GM23338 (cell line): ENCODE results near the gene RAMACL. TPM values are rescaled to one million over a fixed set of nuclear protein-coding genes. Genes with fewer than 3 reads are reported as not detected.
A peak's percentile ranks its signal among the peaks of the same experiment; 100 is the strongest.

Experiments
- ATAC-seq: fragments of 200-7000 bp; cut with Tn5 transposase; 3 replicates; pipeline ENCODE4 v1.9.1; 2020
- DNase-seq: peaks from one replicate; pipeline ENCODE4 v3.0.0-alpha.2; 2015; ENCODE audit warnings: low spot score
- H2AFZ ChIP-seq: fragments of 200-600 bp; sonication (generic); 2 replicates; pipeline ENCODE4 v1.8.0; 2016; ENCODE audit warnings: antibody characterized with exemption, mild to moderate bottlenecking, moderate library complexity
- H3F3A ChIP-seq: fragments of 200-600 bp; sonication (generic); replicated peaks from 2 replicates; pipeline ENCODE4 v1.8.0; 2017; ENCODE audit warnings: antibody characterized with exemption, mixed run types, low read depth
- H3K27ac ChIP-seq: fragments of 200-600 bp; sonication (generic); 2 replicates; pipeline ENCODE4 v1.6.1; 2016; ENCODE audit warnings: low read depth
- H3K27me3 ChIP-seq: fragments of 200-600 bp; sonication (generic); 2 replicates; pipeline ENCODE4 v1.8.0; 2016; ENCODE audit warnings: mild to moderate bottlenecking, mixed run types, moderate library complexity; ENCODE audit not compliant: insufficient read depth
- H3K36me3 ChIP-seq: fragments of 200-600 bp; sonication (generic); 2 replicates; pipeline ENCODE4 v1.8.0; 2016; ENCODE audit warnings: mild to moderate bottlenecking; ENCODE audit not compliant: insufficient read depth
- H3K4me1 ChIP-seq: fragments of 200-600 bp; sonication (generic); 2 replicates; pipeline ENCODE4 v1.8.0; 2016; ENCODE audit warnings: mild to moderate bottlenecking, moderate library complexity; ENCODE audit not compliant: insufficient read depth
- H3K4me2 ChIP-seq: fragments of 200-600 bp; sonication (generic); 2 replicates; pipeline ENCODE4 v1.7.1; 2017; ENCODE audit warnings: mixed run types
- H3K4me3 ChIP-seq: fragments of 200-600 bp; sonication (generic); 2 replicates; pipeline ENCODE4 v1.6.1; 2016; ENCODE audit warnings: mixed run types
- H3K79me2 ChIP-seq: fragments of 200-600 bp; sonication (generic); replicated peaks from 2 replicates; pipeline ENCODE4 v1.8.0; 2017; ENCODE audit warnings: mild to moderate bottlenecking; ENCODE audit not compliant: insufficient read depth
- H3K9me2 ChIP-seq: fragments of 200-600 bp; sonication (generic); 2 replicates; pipeline ENCODE4 v1.8.0; 2017; ENCODE audit not compliant: insufficient read depth
- H4K20me1 ChIP-seq: fragments of 200-600 bp; sonication (generic); replicated peaks from 2 replicates; pipeline ENCODE4 v1.8.0; 2017; ENCODE audit warnings: mild to moderate bottlenecking; ENCODE audit not compliant: insufficient read depth
- H3K27ac Mint-ChIP-seq: 2 replicates; pipeline ENCODE4 v1.8.0; 2020; ENCODE audit warnings: inconsistent platforms, mild to moderate bottlenecking, moderate library complexity, mixed read lengths
- H3K27me3 Mint-ChIP-seq: 3 replicates; pipeline ENCODE4 v1.8.0; 2022; ENCODE audit warnings: low read depth, mild to moderate bottlenecking, moderate library complexity, mixed read lengths, inconsistent platforms; ENCODE audit not compliant: insufficient read depth, poor library complexity
- H3K36me3 Mint-ChIP-seq: 3 replicates; pipeline ENCODE4 v1.8.0; 2021; ENCODE audit warnings: low read depth, mild to moderate bottlenecking, inconsistent platforms, moderate library complexity, mixed read lengths
- H3K4me1 Mint-ChIP-seq: 3 replicates; pipeline ENCODE4 v1.8.0; 2020; ENCODE audit warnings: mild to moderate bottlenecking, inconsistent platforms, mixed read lengths
- H3K4me3 Mint-ChIP-seq: 3 replicates; pipeline ENCODE4 v1.8.0; 2021; ENCODE audit warnings: moderate library complexity, mild to moderate bottlenecking, inconsistent platforms, mixed read lengths
- H3K9me3 Mint-ChIP-seq: 3 replicates; pipeline ENCODE4 v1.8.0; 2020; ENCODE audit warnings: moderate library complexity, mild to moderate bottlenecking, inconsistent platforms, mixed read lengths
- CREB1 ChIP-seq: fragments of 250-450 bp; sonication (Bioruptor Pico); IDR thresholded peaks from 2 replicates; pipeline ENCODE4 v1.5.0; 2020; ENCODE audit warnings: low read depth, mild to moderate bottlenecking, moderate library complexity
- EZH2 ChIP-seq: fragments of 200-600 bp; sonication (generic); IDR thresholded peaks from one replicate; pipeline ENCODE4 v1.8.0; 2017; ENCODE audit warnings: antibody characterized with exemption, mild to moderate bottlenecking, low read depth; ENCODE audit not compliant: unreplicated experiment
- EZH2phosphoT487 ChIP-seq: fragments of 200-600 bp; sonication (generic); IDR thresholded peaks from one replicate; pipeline ENCODE4 v1.8.1; 2018; ENCODE audit warnings: antibody characterized with exemption; ENCODE audit not compliant: unreplicated experiment
- JUNB ChIP-seq: IDR thresholded peaks from one replicate; pipeline ENCODE4 v1.6.1; 2016; ENCODE audit warnings: antibody characterized with exemption; ENCODE audit not compliant: unreplicated experiment
- NANOG ChIP-seq: IDR thresholded peaks from 2 replicates; pipeline ENCODE4 v1.6.1; 2016; ENCODE audit warnings: antibody characterized with exemption, borderline replicate concordance
- POLR2AphosphoS5 ChIP-seq: IDR thresholded peaks from 2 replicates; pipeline ENCODE4 v1.6.1; 2016; ENCODE audit warnings: antibody characterized with exemption, low read depth
- STAT1 ChIP-seq: IDR thresholded peaks from one replicate; pipeline ENCODE4 v1.6.1; 2016; ENCODE audit warnings: antibody characterized with exemption; ENCODE audit not compliant: unreplicated experiment
- ZNF114 ChIP-seq: fragments of 250-450 bp; sonication (Bioruptor Pico); IDR thresholded peaks from 2 replicates; pipeline ENCODE4 v1.5.0; 2020; ENCODE audit warnings: mild to moderate bottlenecking, moderate library complexity
- ZNF331 ChIP-seq: fragments of 250-450 bp; sonication (Bioruptor Pico); IDR thresholded peaks from 2 replicates; pipeline ENCODE4 v1.5.0; 2020; ENCODE audit warnings: low read depth, mild to moderate bottlenecking, moderate library complexity
- polyA plus RNA-seq: library from polyadenylated mRNA; unstranded; fragments of >200 nt; fragmentation: Nextera tagmentation; extraction: Ambion mirVana; gene quantifications from 2 replicates; pipeline ENCODE4 v1.2.1, GENCODE V29; 2016
- total RNA-seq: library from RNA; depleted of rRNA; stranded (reverse); fragments of >200 nt; shearing (Covaris generic); gene quantifications from 2 replicates; pipeline ENCODE4 v1.2.3, GENCODE V29; 2014
- TF ChIP-seq, protein P1 (sequence below), 2 experiments: fragments of 200-600 bp in 1 of 2; sonication (generic) in 1 of 2; conservative IDR thresholded peaks; 2 replicates each; pipeline versions ENCODE4 v1.5.1 to v1.6.1; 2016 to 2017; ENCODE audit warnings: antibody characterized with exemption in 2 of 2, low read depth in 2 of 2, mild to moderate bottlenecking in 2 of 2, moderate library complexity in 1 of 2
- TF ChIP-seq, protein P2 (sequence below): IDR thresholded peaks from 2 replicates; pipeline ENCODE4 v1.6.1; 2016; ENCODE audit warnings: antibody characterized with exemption
- TF ChIP-seq, protein P3 (sequence below): IDR thresholded peaks from one replicate; pipeline ENCODE4 v1.6.1; 2018; ENCODE audit warnings: antibody characterized with exemption; ENCODE audit not compliant: unreplicated experiment
- TF ChIP-seq, protein P4 (sequence below): fragments of 250-450 bp; sonication (Bioruptor Pico); IDR thresholded peaks from 2 replicates; pipeline ENCODE4 v1.5.0; 2020; ENCODE audit warnings: mild to moderate bottlenecking, moderate library complexity

The RAMACL gene
- total and polyA plus RNA-seq, 2 experiments from 2014 or later, result 0.61 to 4.0 TPM

DNA sequence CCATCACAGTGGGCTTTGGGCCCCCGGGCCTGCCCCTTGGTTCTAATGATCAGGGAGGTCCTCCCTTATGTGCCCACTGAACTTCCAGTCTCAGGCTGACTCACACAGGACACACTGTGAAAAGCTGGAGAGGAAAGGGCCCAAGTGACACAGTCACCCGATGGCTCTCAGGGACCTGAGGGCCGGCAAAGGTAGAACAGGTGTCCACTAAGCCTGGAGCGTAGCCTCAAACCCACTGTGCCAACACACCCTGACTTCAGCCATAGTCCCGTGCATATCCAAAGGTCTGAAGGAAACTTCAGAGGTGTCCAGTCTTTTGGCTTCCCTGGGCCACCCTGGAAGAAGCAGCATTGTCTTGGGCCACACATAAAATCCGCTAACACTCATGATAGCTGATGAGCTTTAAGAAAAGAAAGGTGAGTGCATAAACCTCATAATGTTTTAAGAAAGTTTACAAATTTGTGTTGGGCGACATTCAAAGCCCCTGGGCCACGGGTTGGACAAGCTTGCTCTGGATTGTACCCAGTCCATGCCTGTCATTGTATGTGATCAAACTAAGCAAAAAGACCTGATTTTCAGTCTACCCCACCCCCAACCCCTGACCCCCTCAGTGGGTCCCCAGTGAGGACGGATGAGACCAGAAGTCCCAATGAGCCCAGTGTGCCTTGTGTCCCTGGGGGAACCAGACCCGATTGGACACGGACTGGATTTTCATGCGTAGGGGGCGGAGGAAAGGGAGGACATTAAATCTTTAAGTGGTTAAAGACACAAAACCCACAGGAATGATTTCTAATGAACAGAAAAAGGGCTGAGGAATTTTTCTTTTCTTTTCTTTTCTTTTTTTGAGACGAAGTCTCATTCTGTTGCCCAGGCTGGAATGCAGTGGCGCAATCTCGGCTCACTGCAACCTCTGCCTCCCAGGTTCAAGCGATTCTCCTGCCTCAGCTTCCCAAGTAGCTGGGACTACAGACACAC lies 6.1 kb downstream of the RAMACL start:
- H3F3A ChIP-seq, result no peaks in the 10 kb centered on the region
- Mint-ChIP-seq H3K27me3 (peaks cover 11% of the 10 kb centered on the region), H3K9me3 (peaks cover 22% of the 10 kb centered on the region), H3K27ac (peak overlapping the region; percentile 50; the same call in 1 of the 2 replicates), H3K36me3 (peaks cover 33% of the 10 kb centered on the region), H3K4me1 (peaks cover 25% of the 10 kb centered on the region), H3K4me3 (no peak overlapping the region)
- peaks cover 38% of the 10 kb centered on the region for H3K79me2 ChIP-seq
- H3K27me3 ChIP-seq, result no peaks in the 10 kb centered on the region
- no peak overlapping the region for H3K27ac ChIP-seq
- no peak for DNase-seq
- H3K4me1 ChIP-seq, result no peaks in the 10 kb centered on the region; the same call in 1 of the 2 replicates
- TF ChIP-seq, protein P1, sequence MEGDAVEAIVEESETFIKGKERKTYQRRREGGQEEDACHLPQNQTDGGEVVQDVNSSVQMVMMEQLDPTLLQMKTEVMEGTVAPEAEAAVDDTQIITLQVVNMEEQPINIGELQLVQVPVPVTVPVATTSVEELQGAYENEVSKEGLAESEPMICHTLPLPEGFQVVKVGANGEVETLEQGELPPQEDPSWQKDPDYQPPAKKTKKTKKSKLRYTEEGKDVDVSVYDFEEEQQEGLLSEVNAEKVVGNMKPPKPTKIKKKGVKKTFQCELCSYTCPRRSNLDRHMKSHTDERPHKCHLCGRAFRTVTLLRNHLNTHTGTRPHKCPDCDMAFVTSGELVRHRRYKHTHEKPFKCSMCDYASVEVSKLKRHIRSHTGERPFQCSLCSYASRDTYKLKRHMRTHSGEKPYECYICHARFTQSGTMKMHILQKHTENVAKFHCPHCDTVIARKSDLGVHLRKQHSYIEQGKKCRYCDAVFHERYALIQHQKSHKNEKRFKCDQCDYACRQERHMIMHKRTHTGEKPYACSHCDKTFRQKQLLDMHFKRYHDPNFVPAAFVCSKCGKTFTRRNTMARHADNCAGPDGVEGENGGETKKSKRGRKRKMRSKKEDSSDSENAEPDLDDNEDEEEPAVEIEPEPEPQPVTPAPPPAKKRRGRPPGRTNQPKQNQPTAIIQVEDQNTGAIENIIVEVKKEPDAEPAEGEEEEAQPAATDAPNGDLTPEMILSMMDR (conservative IDR thresholded peaks at IDR 0.05; ENCODE audit: low read depth in 2 of 2), result no peak
- TF ChIP-seq, protein P2, sequence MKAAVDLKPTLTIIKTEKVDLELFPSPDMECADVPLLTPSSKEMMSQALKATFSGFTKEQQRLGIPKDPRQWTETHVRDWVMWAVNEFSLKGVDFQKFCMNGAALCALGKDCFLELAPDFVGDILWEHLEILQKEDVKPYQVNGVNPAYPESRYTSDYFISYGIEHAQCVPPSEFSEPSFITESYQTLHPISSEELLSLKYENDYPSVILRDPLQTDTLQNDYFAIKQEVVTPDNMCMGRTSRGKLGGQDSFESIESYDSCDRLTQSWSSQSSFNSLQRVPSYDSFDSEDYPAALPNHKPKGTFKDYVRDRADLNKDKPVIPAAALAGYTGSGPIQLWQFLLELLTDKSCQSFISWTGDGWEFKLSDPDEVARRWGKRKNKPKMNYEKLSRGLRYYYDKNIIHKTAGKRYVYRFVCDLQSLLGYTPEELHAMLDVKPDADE, result no peak
- TF ChIP-seq POLR2AphosphoS5 (no peak), EZH2phosphoT487 (no peak), CREB1 (CRISPR knock-in tag) (no peak), ZNF331 (CRISPR knock-in tag) (no peak), NANOG (no peak), STAT1 (no peak), EZH2 (no peak), JUNB (no peak), ZNF114 (CRISPR knock-in tag) (no peak)
- TF ChIP-seq, protein P3, sequence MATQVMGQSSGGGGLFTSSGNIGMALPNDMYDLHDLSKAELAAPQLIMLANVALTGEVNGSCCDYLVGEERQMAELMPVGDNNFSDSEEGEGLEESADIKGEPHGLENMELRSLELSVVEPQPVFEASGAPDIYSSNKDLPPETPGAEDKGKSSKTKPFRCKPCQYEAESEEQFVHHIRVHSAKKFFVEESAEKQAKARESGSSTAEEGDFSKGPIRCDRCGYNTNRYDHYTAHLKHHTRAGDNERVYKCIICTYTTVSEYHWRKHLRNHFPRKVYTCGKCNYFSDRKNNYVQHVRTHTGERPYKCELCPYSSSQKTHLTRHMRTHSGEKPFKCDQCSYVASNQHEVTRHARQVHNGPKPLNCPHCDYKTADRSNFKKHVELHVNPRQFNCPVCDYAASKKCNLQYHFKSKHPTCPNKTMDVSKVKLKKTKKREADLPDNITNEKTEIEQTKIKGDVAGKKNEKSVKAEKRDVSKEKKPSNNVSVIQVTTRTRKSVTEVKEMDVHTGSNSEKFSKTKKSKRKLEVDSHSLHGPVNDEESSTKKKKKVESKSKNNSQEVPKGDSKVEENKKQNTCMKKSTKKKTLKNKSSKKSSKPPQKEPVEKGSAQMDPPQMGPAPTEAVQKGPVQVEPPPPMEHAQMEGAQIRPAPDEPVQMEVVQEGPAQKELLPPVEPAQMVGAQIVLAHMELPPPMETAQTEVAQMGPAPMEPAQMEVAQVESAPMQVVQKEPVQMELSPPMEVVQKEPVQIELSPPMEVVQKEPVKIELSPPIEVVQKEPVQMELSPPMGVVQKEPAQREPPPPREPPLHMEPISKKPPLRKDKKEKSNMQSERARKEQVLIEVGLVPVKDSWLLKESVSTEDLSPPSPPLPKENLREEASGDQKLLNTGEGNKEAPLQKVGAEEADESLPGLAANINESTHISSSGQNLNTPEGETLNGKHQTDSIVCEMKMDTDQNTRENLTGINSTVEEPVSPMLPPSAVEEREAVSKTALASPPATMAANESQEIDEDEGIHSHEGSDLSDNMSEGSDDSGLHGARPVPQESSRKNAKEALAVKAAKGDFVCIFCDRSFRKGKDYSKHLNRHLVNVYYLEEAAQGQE, result no peak
- TF ChIP-seq, protein P4, sequence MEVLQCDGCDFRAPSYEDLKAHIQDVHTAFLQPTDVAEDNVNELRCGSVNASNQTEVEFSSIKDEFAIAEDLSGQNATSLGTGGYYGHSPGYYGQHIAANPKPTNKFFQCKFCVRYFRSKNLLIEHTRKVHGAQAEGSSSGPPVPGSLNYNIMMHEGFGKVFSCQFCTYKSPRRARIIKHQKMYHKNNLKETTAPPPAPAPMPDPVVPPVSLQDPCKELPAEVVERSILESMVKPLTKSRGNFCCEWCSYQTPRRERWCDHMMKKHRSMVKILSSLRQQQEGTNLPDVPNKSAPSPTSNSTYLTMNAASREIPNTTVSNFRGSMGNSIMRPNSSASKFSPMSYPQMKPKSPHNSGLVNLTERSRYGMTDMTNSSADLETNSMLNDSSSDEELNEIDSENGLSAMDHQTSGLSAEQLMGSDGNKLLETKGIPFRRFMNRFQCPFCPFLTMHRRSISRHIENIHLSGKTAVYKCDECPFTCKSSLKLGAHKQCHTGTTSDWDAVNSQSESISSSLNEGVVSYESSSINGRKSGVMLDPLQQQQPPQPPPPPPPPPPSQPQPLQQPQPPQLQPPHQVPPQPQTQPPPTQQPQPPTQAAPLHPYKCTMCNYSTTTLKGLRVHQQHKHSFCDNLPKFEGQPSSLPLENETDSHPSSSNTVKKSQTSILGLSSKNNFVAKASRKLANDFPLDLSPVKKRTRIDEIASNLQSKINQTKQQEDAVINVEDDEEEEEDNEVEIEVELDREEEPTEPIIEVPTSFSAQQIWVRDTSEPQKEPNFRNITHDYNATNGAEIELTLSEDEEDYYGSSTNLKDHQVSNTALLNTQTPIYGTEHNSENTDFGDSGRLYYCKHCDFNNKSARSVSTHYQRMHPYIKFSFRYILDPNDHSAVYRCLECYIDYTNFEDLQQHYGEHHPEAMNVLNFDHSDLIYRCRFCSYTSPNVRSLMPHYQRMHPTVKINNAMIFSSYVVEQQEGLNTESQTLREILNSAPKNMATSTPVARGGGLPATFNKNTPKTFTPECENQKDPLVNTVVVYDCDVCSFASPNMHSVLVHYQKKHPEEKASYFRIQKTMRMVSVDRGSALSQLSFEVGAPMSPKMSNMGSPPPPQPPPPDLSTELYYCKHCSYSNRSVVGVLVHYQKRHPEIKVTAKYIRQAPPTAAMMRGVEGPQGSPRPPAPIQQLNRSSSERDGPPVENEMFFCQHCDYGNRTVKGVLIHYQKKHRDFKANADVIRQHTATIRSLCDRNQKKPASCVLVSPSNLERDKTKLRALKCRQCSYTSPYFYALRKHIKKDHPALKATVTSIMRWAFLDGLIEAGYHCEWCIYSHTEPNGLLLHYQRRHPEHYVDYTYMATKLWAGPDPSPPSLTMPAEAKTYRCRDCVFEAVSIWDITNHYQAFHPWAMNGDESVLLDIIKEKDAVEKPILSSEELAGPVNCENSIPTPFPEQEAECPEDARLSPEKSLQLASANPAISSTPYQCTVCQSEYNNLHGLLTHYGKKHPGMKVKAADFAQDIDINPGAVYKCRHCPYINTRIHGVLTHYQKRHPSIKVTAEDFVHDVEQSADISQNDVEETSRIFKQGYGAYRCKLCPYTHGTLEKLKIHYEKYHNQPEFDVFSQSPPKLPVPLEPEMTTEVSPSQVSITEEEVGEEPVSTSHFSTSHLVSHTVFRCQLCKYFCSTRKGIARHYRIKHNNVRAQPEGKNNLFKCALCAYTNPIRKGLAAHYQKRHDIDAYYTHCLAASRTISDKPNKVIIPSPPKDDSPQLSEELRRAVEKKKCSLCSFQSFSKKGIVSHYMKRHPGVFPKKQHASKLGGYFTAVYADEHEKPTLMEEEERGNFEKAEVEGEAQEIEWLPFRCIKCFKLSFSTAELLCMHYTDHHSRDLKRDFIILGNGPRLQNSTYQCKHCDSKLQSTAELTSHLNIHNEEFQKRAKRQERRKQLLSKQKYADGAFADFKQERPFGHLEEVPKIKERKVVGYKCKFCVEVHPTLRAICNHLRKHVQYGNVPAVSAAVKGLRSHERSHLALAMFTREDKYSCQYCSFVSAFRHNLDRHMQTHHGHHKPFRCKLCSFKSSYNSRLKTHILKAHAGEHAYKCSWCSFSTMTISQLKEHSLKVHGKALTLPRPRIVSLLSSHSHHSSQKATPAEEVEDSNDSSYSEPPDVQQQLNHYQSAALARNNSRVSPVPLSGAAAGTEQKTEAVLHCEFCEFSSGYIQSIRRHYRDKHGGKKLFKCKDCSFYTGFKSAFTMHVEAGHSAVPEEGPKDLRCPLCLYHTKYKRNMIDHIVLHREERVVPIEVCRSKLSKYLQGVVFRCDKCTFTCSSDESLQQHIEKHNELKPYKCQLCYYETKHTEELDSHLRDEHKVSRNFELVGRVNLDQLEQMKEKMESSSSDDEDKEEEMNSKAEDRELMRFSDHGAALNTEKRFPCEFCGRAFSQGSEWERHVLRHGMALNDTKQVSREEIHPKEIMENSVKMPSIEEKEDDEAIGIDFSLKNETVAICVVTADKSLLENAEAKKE (CRISPR knock-in tag), result no peak
- 0 out of 2 replicates have a peak, but pooled peaks cover 6% of the 10 kb centered on the region for H3K9me2 ChIP-seq
- H3K36me3 ChIP-seq, result no peaks in the 10 kb centered on the region
- no peak overlapping the region for H3K4me3 ChIP-seq
- no peak overlapping the region for H3K4me2 ChIP-seq
- peaks cover 14% of the 10 kb centered on the region; the same call in 1 of the 2 replicates for H4K20me1 ChIP-seq
- ATAC-seq, result no peak
- H2AFZ ChIP-seq, result no peak overlapping the region
